HCT116 (cell line): ENCODE data around the gene ATXN1. TPM values are rescaled to one million over a fixed set of nuclear protein-coding genes. Genes with fewer than 3 reads are reported as not detected.

Source experiments
- ATAC-seq: fragments of 200-7000 bp; cut with Tn5 transposase; 2 replicates; pipeline ENCODE4 v1.9.1; 2020; ENCODE audit warnings: mild to moderate bottlenecking, moderate library complexity
- BruUV-seq: library from RNA; stranded (reverse); fragments of 400-500 nt; replicated peaks from 2 replicates; lab custom pipeline; 2021; lab: Mats Ljungman, UMichigan
- CTCF ChIA-PET: fragments of 300-600 bp; sonication (Branson Sonifier 250); formaldehyde crosslinking; loops from one replicate; lab custom pipeline; 2021; ENCODE audit warnings: antibody characterized with exemption; lab: Charles Lee
- POLR2A ChIA-PET: fragments of 300-600, 350-600 bp; sonication (Branson Sonifier 250); formaldehyde crosslinking; loops from one replicate; lab custom pipeline; 2021; ENCODE audit warnings: antibody characterized with exemption; lab: Charles Lee
- RAD21 ChIA-PET, 2 experiments: fragments of 300-600 bp; sonication (Branson Sonifier 250); formaldehyde crosslinking; loops; one replicate each; lab custom pipeline; 2023; ENCODE audit warnings: low total read pairs in 2 of 2; ENCODE audit not compliant: uncharacterized antibody in 2 of 2, unreplicated experiment in 2 of 2, low non-redundant PET in 1 of 2; lab: Charles Lee
- DNase-seq: peaks from one replicate; pipeline ENCODE4 v3.0.0-alpha.2; 2010; ENCODE audit warnings: low read depth, low spot score
- H2AFZ ChIP-seq: fragments of 200-600 bp; shearing (Covaris generic), sonication (generic); 2 replicates; pipeline ENCODE4 v1.6.1; 2017; ENCODE audit warnings: low read depth, mixed run types, mixed read lengths, antibody characterized with exemption, low read length; ENCODE audit not compliant: poor library complexity, severe bottlenecking
- H3K27ac ChIP-seq: 2 replicates; pipeline ENCODE4 v1.5.1; 2012; ENCODE audit warnings: low read depth, low read length
- H3K27me3 ChIP-seq: fragments of 200-600 bp; sonication (generic); 2 replicates; pipeline ENCODE4 v1.6.1; 2016; ENCODE audit warnings: mixed run types, low read length, mixed read lengths; ENCODE audit not compliant: insufficient read depth
- H3K36me3 ChIP-seq, 2 experiments: fragments of 200-500 bp in 1 of 2; fragments of 200-600 bp in 1 of 2; sonication (Bioruptor generic) in 1 of 2; sonication (generic) in 1 of 2; 2 replicates each; pipeline versions ENCODE4 v1.5.1 to v1.6.1; 2014 to 2016; ENCODE audit warnings: low read length in 2 of 2, inconsistent platforms in 1 of 2, mixed read lengths in 1 of 2, mixed run types in 1 of 2; ENCODE audit not compliant: insufficient read depth in 2 of 2, control insufficient read depth in 1 of 2
- H3K4me1 ChIP-seq, 2 experiments: fragments of 200-600 bp in 1 of 2; sonication (generic) in 1 of 2; 2 replicates each; pipeline versions ENCODE4 v1.5.1 to v1.6.1; 2012 to 2017; ENCODE audit warnings: low read length in 2 of 2, inconsistent platforms in 1 of 2, mild to moderate bottlenecking in 1 of 2, mixed read lengths in 1 of 2, mixed run types in 1 of 2, moderate library complexity in 1 of 2; ENCODE audit not compliant: insufficient read depth in 2 of 2, control insufficient read depth in 1 of 2
- H3K4me2 ChIP-seq: fragments of 200-600 bp; sonication (generic); 2 replicates; pipeline ENCODE4 v1.6.1; 2017; ENCODE audit warnings: mixed run types, low read length, mixed read lengths
- H3K4me3 ChIP-seq, 2 experiments: fragments of 200-600 bp in 1 of 2; sonication (generic) in 1 of 2; replicated peaks in 1 of 2; 2 replicates each; pipeline ENCODE4 v1.5.1; 2011 to 2016; ENCODE audit warnings: low read length in 2 of 2, control low read depth in 1 of 2, low read depth in 1 of 2, mild to moderate bottlenecking in 1 of 2, mixed read lengths in 1 of 2, mixed run types in 1 of 2
- H3K79me2 ChIP-seq: fragments of 200-600 bp; sonication (generic); 2 replicates; pipeline ENCODE4 v1.6.1; 2017; ENCODE audit warnings: mild to moderate bottlenecking, mixed run types, low read length, moderate library complexity, mixed read lengths; ENCODE audit not compliant: insufficient read depth
- H3K9ac ChIP-seq: fragments of 200-600 bp; sonication (generic); 2 replicates; pipeline ENCODE4 v1.6.1; 2016; ENCODE audit warnings: low read length, mixed read lengths
- H3K9me2 ChIP-seq: fragments of 200-600 bp; sonication (generic), shearing (Covaris generic); 2 replicates; pipeline ENCODE4 v1.6.1; 2017; ENCODE audit warnings: mixed run types, mild to moderate bottlenecking, moderate library complexity; ENCODE audit not compliant: insufficient read depth
- H3K9me3 ChIP-seq, 2 experiments: fragments of 200-500 bp in 1 of 2; fragments of 200-600 bp in 1 of 2; sonication (Bioruptor generic) in 1 of 2; sonication (generic) in 1 of 2; 2 replicates each; pipeline ENCODE4 v1.6.1; 2014 to 2017; ENCODE audit warnings: low read length in 2 of 2, mixed read lengths in 2 of 2, inconsistent platforms in 1 of 2, low read depth in 1 of 2, mild to moderate bottlenecking in 1 of 2, mixed run types in 1 of 2, moderate library complexity in 1 of 2; ENCODE audit not compliant: control insufficient read depth in 1 of 2, insufficient read depth in 1 of 2
- H4K20me1 ChIP-seq: fragments of 200-600 bp; sonication (generic), shearing (Covaris generic); 2 replicates; pipeline ENCODE4 v1.6.1; 2017; ENCODE audit warnings: mixed run types, mild to moderate bottlenecking, moderate library complexity; ENCODE audit not compliant: insufficient read depth
- ATF3 ChIP-seq: IDR thresholded peaks from 2 replicates; pipeline ENCODE4 v1.6.1; 2012
- CEBPB ChIP-seq: IDR thresholded peaks from 2 replicates; pipeline ENCODE4 v1.6.1; 2012; ENCODE audit warnings: low read depth
- ELF1 ChIP-seq: IDR thresholded peaks from 2 replicates; pipeline ENCODE4 v1.6.1; 2012; ENCODE audit warnings: low read depth, borderline replicate concordance
- EZH2 ChIP-seq: fragments of 200-600 bp; sonication (generic); IDR thresholded peaks from 2 replicates; pipeline ENCODE4 v1.6.1; 2017; ENCODE audit warnings: antibody characterized with exemption, mixed run types
- POLR2A ChIP-seq: IDR thresholded peaks from 2 replicates; pipeline ENCODE4 v1.7.0; 2011; ENCODE audit warnings: borderline replicate concordance; ENCODE audit not compliant: insufficient read depth, insufficient read length; ENCODE audit errors: extremely low read depth
- POLR2AphosphoS5 ChIP-seq: IDR thresholded peaks from 2 replicates; pipeline ENCODE4 v1.6.1; 2011; ENCODE audit warnings: mild to moderate bottlenecking, low read depth, low read length, moderate library complexity
- RAD21 ChIP-seq: IDR thresholded peaks from 2 replicates; pipeline ENCODE4 v1.6.1; 2012; ENCODE audit warnings: low read depth, mild to moderate bottlenecking
- REST ChIP-seq: IDR thresholded peaks from 2 replicates; pipeline ENCODE4 v1.6.1; 2012; ENCODE audit warnings: low read depth
- SIN3A ChIP-seq: IDR thresholded peaks from 2 replicates; pipeline ENCODE4 v1.6.1; 2012; ENCODE audit warnings: low read depth
- SP1 ChIP-seq: IDR thresholded peaks from 2 replicates; pipeline ENCODE4 v1.6.1; 2012; ENCODE audit warnings: low read depth
- SRF ChIP-seq: IDR thresholded peaks from 2 replicates; pipeline ENCODE4 v1.6.1; 2012; ENCODE audit warnings: low read depth
- YY1 ChIP-seq: IDR thresholded peaks from 2 replicates; pipeline ENCODE4 v1.6.1; 2011; ENCODE audit warnings: low read length, low read depth, moderate library complexity, mild to moderate bottlenecking; ENCODE audit not compliant: insufficient replicate concordance; ENCODE audit errors: extremely low read depth
- ZFX ChIP-seq: fragments of 450-650 bp; IDR thresholded peaks from 2 replicates; pipeline ENCODE4 v1.6.1; 2017
- ZNF274 ChIP-seq: fragments of 200-500 bp; sonication (Bioruptor generic); IDR thresholded peaks from 2 replicates; pipeline ENCODE4 v1.6.1; 2014; ENCODE audit warnings: mild to moderate bottlenecking, low read depth, low read length, inconsistent platforms
- intact Hi-C: fragments of 100-400 bp; cut with micrococcal nuclease; formaldehyde crosslinking; loops from 2 replicates; pipeline ENCODE4 v1.10.0; 2022
- total RNA-seq: library from RNA; stranded (reverse); gene quantifications from one replicate; pipeline ENCODE4 v1.2.1, GENCODE V29; 2021; ENCODE audit not compliant: unreplicated experiment

Gene ATXN1
- total RNA-seq, 1 experiment from 2014 or later = 21.0 TPM

GRCh38 chr6:16694781-16695578 lies 66.3 kb downstream of the ATXN1 start:
- Histone ChIP-seq H4K20me1 (no peaks in the 10 kb centered on the region), H3K9ac (no peak overlapping the region), H3K9me2 (no peaks in the 10 kb centered on the region), H3K4me1 (peaks cover 0 to 13% of the 10 kb centered on the region in 2 experiments; a peak in 2 of 4 replicates), H3K27me3 (no peaks in the 10 kb centered on the region), H3K4me2 (no peak overlapping the region), H3K36me3 (no peaks in the 10 kb centered on the region), H2AFZ (no peak overlapping the region), H3K9me3 (no peaks in the 10 kb centered on the region), H3K79me2 (no peaks in the 10 kb centered on the region; the same call in 1 of the 2 replicates), H3K4me3 (no peak overlapping the region), H3K27ac (no peak overlapping the region)
- BruUV-seq = no TSS peak
- POLR2A ChIA-PET = no interaction called here
- CTCF ChIA-PET = no interaction called here
- TF ChIP-seq ATF3 (no peak), EZH2 (no peak), YY1 (no peak), CEBPB (no peak), POLR2AphosphoS5 (no peak), POLR2A (no peak), SP1 (no peak), ZFX (no peak), SIN3A (no peak), SRF (no peak), RAD21 (no peak), ELF1 (no peak), REST (no peak), ZNF274 (no peak)
- ATAC-seq = no peak
- DNase-seq = no peak
- intact Hi-C loops = no loop called here
- RAD21 ChIA-PET = no interaction called here
